ENCODE data around the gene GGCX.

GGCX gene

DNA sequence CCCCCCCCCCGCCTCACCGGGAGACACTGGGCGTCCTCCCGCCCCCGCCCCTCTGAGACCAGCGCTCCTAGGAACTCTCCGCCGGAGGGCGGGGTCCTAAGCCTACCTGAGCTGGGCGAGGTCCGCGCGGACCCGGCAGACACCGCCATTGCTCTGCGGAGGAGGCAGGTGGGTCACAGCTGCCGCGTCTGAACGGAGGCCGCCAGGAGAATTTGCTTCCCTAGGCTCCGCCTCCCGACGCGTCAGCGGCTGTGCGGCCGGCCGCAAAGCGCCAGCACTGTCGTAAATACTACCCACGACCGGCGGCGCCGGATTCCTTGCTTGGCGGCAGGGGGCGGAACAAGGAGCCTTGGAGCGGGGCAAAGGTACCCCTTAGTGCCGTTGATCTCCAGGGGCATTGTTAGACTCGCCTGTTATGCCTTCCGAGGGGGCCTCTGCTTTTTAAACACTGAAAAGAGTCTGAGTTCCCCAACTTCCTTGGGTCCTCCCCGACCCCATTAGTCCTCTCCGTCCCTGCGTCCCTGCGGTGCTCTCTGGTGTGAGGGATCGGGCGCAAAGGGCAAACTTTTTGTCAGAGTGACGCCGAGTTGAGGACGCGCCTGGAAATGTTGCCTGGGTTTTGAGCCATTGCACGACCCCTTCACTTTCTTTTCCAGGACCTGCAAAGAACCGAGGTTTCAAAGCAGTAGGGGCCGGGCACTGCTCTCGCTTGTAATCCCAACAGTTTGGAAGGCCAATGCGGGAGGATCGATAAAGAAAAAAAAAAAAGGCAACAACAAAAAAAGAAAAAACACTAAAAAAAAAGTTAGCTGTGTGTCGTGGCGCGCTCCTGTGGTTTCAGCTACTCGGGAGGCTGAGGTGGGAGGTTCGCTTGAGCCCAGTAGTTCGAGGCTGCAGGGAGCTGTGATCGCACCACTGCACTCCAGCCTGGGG is at the start of gene GGCX:
Gene GGCX, minus strand, starts transcription at position 214 of the 933 bp plus-strand sequence. Its CDS starts 65 bp downstream, at position 149.
- TF ChIP-seq CTCF (IDR thresholded peaks at IDR 0.05) = no peak

GRCh38 chr2:85607268-85608215 is 46.2 kb upstream of the GGCX start:
- TF ChIP-seq CTCF (IDR thresholded peaks at IDR 0.05) = no peak

DNA sequence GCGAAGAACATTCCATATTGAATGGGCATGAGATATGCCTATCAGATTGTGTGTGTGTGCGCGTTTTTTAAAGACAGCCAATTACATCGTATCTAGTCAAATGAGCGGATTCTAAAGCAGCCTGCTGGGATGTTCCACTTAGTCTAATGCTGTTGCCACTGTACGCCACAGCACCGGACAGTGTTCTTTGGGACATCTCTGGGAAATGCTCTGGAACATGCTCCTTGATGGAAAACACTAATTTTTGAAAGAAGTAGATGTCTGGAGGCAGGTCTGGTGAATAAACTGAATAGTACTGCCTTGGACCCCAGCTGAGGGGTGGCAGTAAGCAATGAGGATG is 44.8 kb upstream of the GGCX start:
- TF ChIP-seq CTCF (IDR thresholded peaks at IDR 0.05) = no peak

- no peak for TF ChIP-seq CTCF (IDR thresholded peaks at IDR 0.05)
Observed at GRCh38 chr2:85605406-85606115, 44.3 kb upstream of the GGCX start.

- no peak for TF ChIP-seq CTCF (IDR thresholded peaks at IDR 0.05)
Observed at GRCh38 chr2:85604568-85605339, 43.5 kb upstream of the GGCX start.

DNA sequence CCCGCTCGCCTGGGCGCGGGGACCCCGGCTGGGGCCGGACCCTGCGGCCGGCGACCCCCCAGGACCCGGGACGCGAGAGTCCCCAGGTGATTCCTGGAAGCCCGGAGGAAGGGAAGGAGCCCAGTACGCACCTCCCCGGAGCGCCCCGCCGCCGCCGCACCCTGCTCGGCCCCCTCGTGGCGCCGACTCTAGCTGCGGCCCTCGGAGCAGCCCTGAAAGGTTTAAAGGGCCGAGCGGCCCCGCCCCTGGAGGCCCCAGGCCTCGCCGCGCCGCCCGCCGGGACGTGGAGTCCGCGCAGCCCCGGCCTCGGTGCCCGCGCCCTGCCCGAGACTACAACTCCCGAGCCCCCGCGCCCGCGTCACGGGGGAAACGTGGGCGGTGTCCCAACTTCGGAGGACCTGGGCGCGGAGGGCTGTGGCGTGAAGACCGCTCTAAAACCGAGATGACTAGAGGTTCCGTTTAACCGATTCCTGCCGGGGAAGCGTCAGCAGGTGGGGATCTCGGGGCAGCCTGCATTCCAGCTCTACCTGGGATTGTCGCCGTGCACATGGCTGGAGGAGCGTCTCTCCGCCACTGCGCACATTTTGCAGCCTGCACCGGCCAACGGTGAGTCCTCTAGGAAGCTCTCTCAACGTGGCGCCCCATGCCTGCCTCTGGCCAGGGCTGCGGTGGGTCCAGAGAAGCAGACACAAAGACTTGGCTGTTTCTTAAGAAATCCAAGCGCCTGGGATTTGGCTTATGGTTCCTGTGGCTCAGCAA is 41.4 kb upstream of the GGCX start, which contains the start of gene TMEM150A:
Gene TMEM150A, minus strand, starts transcription at position 223 of the 759 bp plus-strand sequence. CDS start 750 bp downstream, outside the sequence.
- TF ChIP-seq CTCF (IDR thresholded peaks at IDR 0.05) = no peak

Data from LNCAP (cell line).